Thymus (tissue), 11 donors: ENCODE measurements around the gene COL4A1. TPM values are rescaled to one million over a fixed set of nuclear protein-coding genes. Genes with fewer than 3 reads are reported as not detected.

Experiments used
- DNase-seq, 9 donors: peaks; one replicate each; pipeline ENCODE4 v3.0.0-alpha.2; 2013; ENCODE audit warnings: low spot score in 9 of 9, low read depth in 6 of 9, missing footprints in 1 of 9
- H3K27ac ChIP-seq, 2 donors: one replicate each; pipeline ENCODE4 v1.5.1; 2013; ENCODE audit warnings: control low read depth in 1 of 2, low read depth in 1 of 2, low read length in 1 of 2, mild to moderate bottlenecking in 1 of 2, moderate library complexity in 1 of 2
- H3K27me3 ChIP-seq, 2 donors: one replicate each; pipeline ENCODE4 v1.5.1; 2013; ENCODE audit warnings: low read length in 1 of 2; ENCODE audit not compliant: control insufficient read depth in 2 of 2, insufficient read depth in 1 of 2
- H3K36me3 ChIP-seq, 2 donors: one replicate each; pipeline ENCODE4 v1.5.1; 2013; ENCODE audit warnings: low read length in 1 of 2, mild to moderate bottlenecking in 1 of 2, moderate library complexity in 1 of 2; ENCODE audit not compliant: control insufficient read depth in 2 of 2, insufficient read depth in 2 of 2
- H3K4me1 ChIP-seq, 2 donors: one replicate each; pipeline ENCODE4 v1.5.1; 2013; ENCODE audit warnings: low read length in 2 of 2; ENCODE audit not compliant: control insufficient read depth in 2 of 2, insufficient read depth in 2 of 2
- H3K4me3 ChIP-seq, 2 donors: one replicate each; pipeline ENCODE4 v1.5.1; 2013; ENCODE audit warnings: low read length in 2 of 2, control low read depth in 1 of 2, mild to moderate bottlenecking in 1 of 2
- H3K9me3 ChIP-seq, 2 donors: one replicate each; pipeline ENCODE4 v1.5.1; 2013; ENCODE audit warnings: low read length in 1 of 2, mild to moderate bottlenecking in 1 of 2; ENCODE audit not compliant: control insufficient read depth in 2 of 2, insufficient read depth in 1 of 2
- WGBS: extraction: QIAGEN DNeasy Blood & Tissue Kit; methylation state at CpG from one replicate; pipeline ENCODE4 v1.1.7; 2013; 5-methylcytosine and 5-hydroxymethylcytosine counted together
- polyA plus RNA-seq: library from polyadenylated mRNA; stranded (reverse); fragments of 200-250 nt; gene quantifications from one replicate; pipeline ENCODE4 v1.2.3, GENCODE V29; 2013
- total RNA-seq: library from RNA; stranded (reverse); fragments of 120-200 nt; gene quantifications from one replicate; pipeline ENCODE4 v1.2.4, GENCODE V29; 2013
- donor health status: healthy.

The COL4A1 gene
- total and polyA plus RNA-seq, 2 donors, result 63.0 to 95.2 TPM

- Histone ChIP-seq H3K36me3 (no peaks in the 10 kb centered on the region), H3K27ac (no peak overlapping the region), H3K4me3 (no peak overlapping the region), H3K4me1 (no peaks in the 10 kb centered on the region), H3K27me3 (peaks cover 0 to 2% of the 10 kb centered on the region in 2 donors), H3K9me3 (no peaks in the 10 kb centered on the region)
- no peak for DNase-seq
- WGBS, result 83% methylated on average over 18 of the region's 18 CpGs
Measured at GRCh38 chr13:110256126-110256905, 50.6 kb downstream of the COL4A1 start.

- 74% methylated on average over 9 of the region's 9 CpGs for WGBS
- H3K27ac ChIP-seq, result no peak overlapping the region
- H3K36me3 ChIP-seq, result no peaks in the 10 kb centered on the region
- H3K9me3 ChIP-seq, result no peaks in the 10 kb centered on the region
- H3K27me3 ChIP-seq, result no peaks in the 10 kb centered on the region
- H3K4me3 ChIP-seq, result no peak overlapping the region
- H3K4me1 ChIP-seq, result no peaks in the 10 kb centered on the region
- DNase-seq, result no peak
Measured at GRCh38 chr13:110254751-110255553, 52.0 kb downstream of the COL4A1 start.

GRCh38 chr13:110254151-110254679 lies 52.7 kb downstream of the COL4A1 start:
- no peak overlapping the region for H3K27ac ChIP-seq
- DNase-seq, result no peak
- 95% methylated on average over 7 of the region's 7 CpGs for WGBS

GRCh38 chr13:110251193-110251819 lies 55.7 kb downstream of the COL4A1 start:
- WGBS, result 91% methylated on average over 12 of the region's 12 CpGs
- H3K4me3 ChIP-seq, result no peak overlapping the region
- H3K9me3 ChIP-seq, result no peaks in the 10 kb centered on the region
- H3K27ac ChIP-seq, result no peak overlapping the region
- no peaks in the 10 kb centered on the region for H3K36me3 ChIP-seq
- DNase-seq, result no peak
- H3K27me3 ChIP-seq, result no peaks in the 10 kb centered on the region
- H3K4me1 ChIP-seq, result no peaks in the 10 kb centered on the region

More at GRCh38 chr13:110254151-110254679, 52.7 kb downstream of the COL4A1 start:
- no peaks in the 10 kb centered on the region for H3K27me3 ChIP-seq
- H3K4me3 ChIP-seq, result no peak overlapping the region
- H3K36me3 ChIP-seq, result no peaks in the 10 kb centered on the region
- H3K4me1 ChIP-seq, result no peaks in the 10 kb centered on the region
- no peaks in the 10 kb centered on the region for H3K9me3 ChIP-seq

GRCh38 chr13:110250258-110250891 lies 56.6 kb downstream of the COL4A1 start:
- H3K27ac ChIP-seq, result no peak overlapping the region
- no peaks in the 10 kb centered on the region for H3K27me3 ChIP-seq
- 77% methylated on average over 10 of the region's 10 CpGs for WGBS
- no peak for DNase-seq
- H3K36me3 ChIP-seq, result no peaks in the 10 kb centered on the region
- no peaks in the 10 kb centered on the region for H3K9me3 ChIP-seq
- no peak overlapping the region for H3K4me3 ChIP-seq
- H3K4me1 ChIP-seq, result no peaks in the 10 kb centered on the region

- H3K9me3 ChIP-seq, result no peaks in the 10 kb centered on the region
- no peaks in the 10 kb centered on the region for H3K36me3 ChIP-seq
- no peak for DNase-seq
- no peak overlapping the region for H3K4me3 ChIP-seq
- H3K27ac ChIP-seq, result no peak overlapping the region
- H3K27me3 ChIP-seq, result no peaks in the 10 kb centered on the region
- H3K4me1 ChIP-seq, result no peaks in the 10 kb centered on the region
- WGBS, result 84% methylated on average over 13 of the region's 13 CpGs
Measured at GRCh38 chr13:110249326-110249725, 57.6 kb downstream of the COL4A1 start.

GRCh38 chr13:110248449-110249143 lies 58.4 kb downstream of the COL4A1 start:
- no peaks in the 10 kb centered on the region for H3K27me3 ChIP-seq
- DNase-seq, result no peak
- no peak overlapping the region for H3K4me3 ChIP-seq
- no peaks in the 10 kb centered on the region for H3K9me3 ChIP-seq
- H3K36me3 ChIP-seq, result no peaks in the 10 kb centered on the region
- 96% methylated on average over 27 of the region's 27 CpGs for WGBS
- H3K4me1 ChIP-seq, result no peaks in the 10 kb centered on the region
- no peak overlapping the region for H3K27ac ChIP-seq

- no peaks in the 10 kb centered on the region for H3K36me3 ChIP-seq
- no peak for DNase-seq
- no peak overlapping the region for H3K27ac ChIP-seq
- 77% methylated on average over 5 of the region's 5 CpGs for WGBS
- H3K4me1 ChIP-seq, result no peaks in the 10 kb centered on the region
- H3K9me3 ChIP-seq, result no peaks in the 10 kb centered on the region
- H3K27me3 ChIP-seq, result no peaks in the 10 kb centered on the region
- H3K4me3 ChIP-seq, result no peak overlapping the region
Measured at GRCh38 chr13:110246530-110246929, 60.4 kb downstream of the COL4A1 start.
